Measurements from ENCODE around the gene PTDSS2. TPM values are rescaled to one million over a fixed set of nuclear protein-coding genes. Genes with fewer than 3 reads are reported as not detected.
A peak's percentile ranks its signal among the peaks of the same experiment; 100 is the strongest.
"Not testable (repeated sequence)": the region's sequence is repeated elsewhere in the genome, so short reads cannot be mapped to it uniquely, and the experiment has no call there.

Gene PTDSS2
- total RNA-seq, 1 experiment from 2014 or later: 27.5 TPM

- no peak for DNase-seq (ENCODE audit: low read depth)
Measured at GRCh38 chr11:504994-505344, 54.9 kb downstream of the PTDSS2 start.

- peak; percentile 96 for DNase-seq (ENCODE audit: low read depth)
Measured at GRCh38 chr11:506238-506994, 56.3 kb downstream of the PTDSS2 start.

DNA sequence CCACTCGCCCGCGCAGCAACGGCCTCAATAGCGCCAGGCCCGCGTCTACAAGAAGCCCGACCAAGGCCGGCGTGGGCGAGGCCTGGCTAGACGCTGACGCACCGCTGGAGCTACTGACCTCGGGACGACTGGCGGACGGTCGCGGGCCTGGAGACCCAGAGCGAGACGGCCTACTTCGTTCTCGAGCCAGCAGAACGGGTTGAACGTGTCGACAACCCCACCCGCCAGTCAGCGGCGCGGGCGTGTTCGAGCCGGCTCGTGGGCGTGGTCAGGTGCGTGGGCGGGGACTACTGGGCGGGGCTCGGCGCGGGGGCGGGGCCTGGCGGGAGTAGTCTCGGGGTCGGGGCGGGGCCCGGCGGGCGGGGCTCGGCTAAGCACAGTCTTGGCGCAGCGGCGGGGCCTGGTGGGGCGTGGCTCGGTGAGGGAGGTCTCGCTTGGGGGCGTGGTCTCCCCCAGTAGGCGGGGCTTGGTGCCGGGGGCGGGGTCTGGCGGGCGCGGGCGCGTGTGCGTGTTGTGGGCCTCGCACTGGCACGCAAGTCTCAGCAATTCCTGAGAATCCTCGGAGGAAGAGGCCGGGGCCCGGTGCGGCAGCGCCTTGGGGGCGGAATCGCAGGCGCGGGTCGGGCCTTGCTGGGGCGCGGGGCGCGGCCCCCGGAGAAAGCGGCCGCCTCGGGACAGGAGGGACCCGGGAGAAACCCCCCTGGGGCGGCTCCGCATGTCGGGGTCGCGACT lies 57.1 kb downstream of the PTDSS2 start, which contains the start of gene RNH1:
RNH1 (minus strand) TSS at position 248 of the 732 bp plus-strand sequence. CDS start 5,080 bp downstream, outside the sequence.
- DNase-seq (ENCODE audit: low read depth): peak; percentile 89

DNA sequence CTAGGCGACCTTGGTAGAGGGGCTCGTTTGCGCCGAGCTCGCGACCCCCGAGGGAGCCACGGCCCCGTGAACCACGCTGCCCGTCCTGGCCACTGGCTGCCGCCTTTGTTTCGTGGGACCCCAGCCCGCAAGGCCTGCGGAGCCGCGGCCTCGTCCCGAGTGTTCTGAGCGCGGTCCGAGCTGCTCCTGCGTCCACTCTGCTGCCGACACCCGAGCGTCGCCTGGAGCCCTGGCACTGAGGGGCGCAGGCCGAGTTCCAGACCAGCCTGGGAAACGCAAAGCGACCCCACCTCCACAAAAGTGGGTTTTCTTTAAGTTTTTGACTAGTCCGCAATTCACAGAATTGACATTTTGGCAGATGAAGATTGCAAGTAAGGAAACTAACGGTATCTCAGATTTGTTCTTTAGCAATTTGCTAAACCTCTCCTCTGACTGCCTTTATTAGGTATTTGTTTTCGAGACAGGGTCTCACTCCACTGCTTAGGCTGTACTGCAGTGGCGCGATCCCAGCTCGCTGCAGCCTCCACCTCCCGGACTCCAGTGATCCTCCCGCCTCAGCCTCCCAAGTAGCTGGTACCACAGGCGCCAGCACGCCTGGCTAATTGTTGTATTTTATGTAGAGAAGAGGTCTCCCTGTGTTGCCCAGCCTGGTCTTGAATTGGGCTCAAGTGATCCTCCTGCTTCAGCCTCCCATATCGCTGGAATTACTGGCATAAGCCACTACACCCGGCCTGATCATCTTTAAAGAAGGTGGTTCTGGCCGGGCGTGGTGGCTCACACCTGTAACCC lies 57.8 kb downstream of the PTDSS2 start:
- DNase-seq (ENCODE audit: low read depth): no peak

DNA sequence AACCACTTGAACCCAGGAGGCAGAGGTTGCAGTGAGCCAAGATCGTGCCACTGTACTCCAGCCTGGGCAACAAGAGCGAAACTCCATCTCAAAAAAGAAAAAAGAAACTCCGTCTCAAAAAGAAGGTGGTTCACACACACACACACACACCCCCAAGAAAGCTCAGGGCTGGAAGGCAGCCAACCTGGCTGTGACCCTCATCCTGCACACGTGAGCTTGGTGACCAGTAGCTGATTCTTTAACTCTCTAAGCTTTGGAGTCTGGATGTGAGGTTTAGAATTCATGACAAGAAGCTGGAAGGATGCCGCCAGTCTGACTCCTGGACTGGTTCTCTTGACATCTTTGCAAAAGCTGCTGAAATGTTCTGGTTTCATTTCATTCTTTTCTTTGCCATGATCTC lies 58.9 kb downstream of the PTDSS2 start:
- DNase-seq (ENCODE audit: low read depth): no peak

DNA sequence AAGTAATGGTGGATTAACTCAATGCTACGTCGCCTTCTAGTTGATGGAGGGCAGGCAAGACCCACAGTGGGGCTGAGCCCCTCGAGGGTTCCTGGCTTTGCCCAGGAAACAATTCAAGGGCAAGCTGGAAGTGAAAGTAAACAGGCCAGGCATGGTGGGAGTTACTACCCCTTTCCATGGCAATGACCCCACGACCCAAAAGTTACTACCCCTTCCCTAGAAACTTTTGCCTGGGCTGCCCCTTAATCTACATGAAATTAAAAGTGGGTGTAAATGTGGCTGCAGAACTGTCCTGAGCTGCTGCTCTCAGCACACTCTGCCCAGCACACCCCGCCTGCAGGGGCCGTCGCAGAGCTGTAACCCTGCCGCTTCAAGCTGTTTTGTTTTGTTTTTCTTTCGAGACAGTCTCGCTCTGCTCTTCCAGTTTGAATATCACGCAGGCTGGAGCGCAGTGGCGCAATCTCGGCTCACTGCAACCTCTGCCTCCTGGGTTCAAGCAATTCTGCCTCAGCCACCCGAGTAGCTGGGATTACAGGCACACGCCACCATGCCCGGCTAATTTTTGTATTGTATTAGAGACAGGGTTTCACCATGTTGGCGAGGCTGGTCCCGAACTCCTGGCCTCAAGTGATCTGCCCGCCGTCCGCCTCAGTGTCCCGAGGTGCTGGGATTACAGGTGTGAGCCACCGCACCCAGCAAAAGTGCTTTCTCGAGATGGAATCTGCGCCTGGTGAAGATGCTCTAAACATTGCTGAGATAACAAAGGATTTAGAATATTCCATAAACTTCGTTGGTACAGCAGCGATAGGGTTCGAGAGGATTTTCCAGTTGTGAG lies 62.9 kb downstream of the PTDSS2 start:
- DNase-seq (ENCODE audit: low read depth): no peak

- DNase-seq (ENCODE audit: low read depth): no peak
Measured at GRCh38 chr11:514606-515005, 64.5 kb downstream of the PTDSS2 start.

GRCh38 chr11:515131-515530 lies 65.1 kb downstream of the PTDSS2 start:
- DNase-seq (ENCODE audit: low read depth): no peak

DNA sequence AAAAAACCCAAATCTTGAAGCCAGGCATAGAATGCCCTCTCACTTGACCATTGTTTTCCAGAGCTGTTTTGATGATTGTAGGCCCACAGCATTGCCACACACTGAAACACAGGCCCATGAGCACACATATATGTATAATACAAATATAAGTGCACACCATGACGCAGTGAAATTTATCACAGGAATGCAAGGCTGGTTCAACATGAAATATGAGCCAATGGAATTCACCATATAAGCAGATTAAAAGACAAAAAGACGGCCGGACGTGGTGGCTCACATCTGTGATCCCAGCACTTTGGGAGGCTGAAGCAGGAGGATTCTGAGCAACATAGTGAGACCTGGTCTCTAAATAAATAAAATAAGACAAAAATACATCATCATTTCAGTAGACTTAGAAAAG lies 66.3 kb downstream of the PTDSS2 start:
- no peak for DNase-seq (ENCODE audit: low read depth)

DNA sequence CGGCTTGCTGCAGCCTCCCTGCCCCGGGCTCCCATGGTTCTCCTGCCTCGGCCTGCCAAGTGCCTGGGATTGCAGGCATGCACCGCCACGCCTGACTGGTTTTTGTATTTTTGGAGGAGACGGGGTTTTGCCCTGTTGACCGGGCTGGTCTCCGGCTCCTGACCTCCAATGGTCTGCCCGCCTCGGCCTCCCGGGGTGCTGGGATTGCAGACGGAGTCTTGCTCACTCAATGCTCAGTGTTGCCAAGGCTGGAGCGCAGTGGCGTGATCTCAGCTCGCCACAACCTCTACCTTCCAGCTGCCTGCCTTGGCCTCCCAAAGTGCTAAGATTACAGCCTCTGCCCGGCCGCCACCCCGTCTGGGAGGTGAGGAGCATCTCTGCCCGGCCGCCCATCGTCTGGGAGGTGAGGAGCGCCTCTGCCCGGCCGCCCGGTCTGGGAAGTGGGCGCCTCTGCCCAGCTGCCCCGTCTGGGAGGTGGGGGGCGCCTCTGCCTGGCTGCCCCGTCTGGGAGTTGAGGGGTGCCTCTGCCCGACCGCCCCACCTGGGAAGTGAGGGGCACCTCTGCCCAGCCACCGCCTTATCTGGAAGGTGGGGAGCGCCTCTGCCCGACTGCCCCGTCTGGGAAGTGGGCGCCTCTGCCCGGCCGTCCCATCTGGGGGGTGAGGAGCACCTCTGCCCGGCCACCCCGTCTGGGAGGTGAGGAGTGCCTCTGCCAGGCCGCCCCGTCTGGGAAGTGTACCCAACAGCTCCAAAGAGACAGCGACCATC lies 67.0 kb downstream of the PTDSS2 start:
- not testable (repeated sequence) for DNase-seq (ENCODE audit: low read depth)

DNA sequence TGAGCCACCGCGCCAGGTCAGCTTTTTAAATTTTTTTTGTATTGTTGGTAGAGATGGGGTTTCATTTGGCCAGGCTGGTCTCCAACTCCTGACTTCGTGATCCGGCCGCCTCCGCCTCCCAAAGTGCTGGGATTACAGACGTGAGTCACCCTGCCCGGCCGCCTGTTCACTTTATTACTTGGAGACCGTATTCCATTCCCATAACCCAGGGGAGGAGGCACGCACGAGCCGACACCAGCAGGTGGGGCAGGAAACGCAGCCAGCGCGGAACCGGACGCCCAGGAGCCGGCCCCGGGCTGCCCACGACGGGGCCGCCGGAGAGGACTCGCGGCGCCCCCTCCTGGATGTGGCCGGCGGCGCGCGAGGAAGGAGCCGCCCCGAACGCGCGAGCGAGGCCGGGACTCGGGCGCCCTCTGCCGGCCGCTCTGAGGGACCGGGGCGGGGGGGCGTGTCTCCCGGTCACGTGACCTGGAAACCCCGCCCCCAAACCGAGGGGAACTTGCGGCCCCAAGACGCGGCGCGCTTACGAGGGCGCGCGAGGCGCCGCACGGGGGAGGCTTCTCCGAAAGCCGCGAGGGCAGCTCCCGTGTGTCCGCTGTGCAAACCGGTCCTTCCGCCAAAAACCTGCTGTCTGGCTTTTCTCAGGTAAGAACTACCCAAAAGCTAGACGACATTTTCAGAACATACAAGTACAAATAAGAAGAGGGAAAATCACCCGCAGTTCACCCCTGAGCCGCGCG lies 68.6 kb downstream of the PTDSS2 start:
- DNase-seq (ENCODE audit: low read depth): no peak

DNA sequence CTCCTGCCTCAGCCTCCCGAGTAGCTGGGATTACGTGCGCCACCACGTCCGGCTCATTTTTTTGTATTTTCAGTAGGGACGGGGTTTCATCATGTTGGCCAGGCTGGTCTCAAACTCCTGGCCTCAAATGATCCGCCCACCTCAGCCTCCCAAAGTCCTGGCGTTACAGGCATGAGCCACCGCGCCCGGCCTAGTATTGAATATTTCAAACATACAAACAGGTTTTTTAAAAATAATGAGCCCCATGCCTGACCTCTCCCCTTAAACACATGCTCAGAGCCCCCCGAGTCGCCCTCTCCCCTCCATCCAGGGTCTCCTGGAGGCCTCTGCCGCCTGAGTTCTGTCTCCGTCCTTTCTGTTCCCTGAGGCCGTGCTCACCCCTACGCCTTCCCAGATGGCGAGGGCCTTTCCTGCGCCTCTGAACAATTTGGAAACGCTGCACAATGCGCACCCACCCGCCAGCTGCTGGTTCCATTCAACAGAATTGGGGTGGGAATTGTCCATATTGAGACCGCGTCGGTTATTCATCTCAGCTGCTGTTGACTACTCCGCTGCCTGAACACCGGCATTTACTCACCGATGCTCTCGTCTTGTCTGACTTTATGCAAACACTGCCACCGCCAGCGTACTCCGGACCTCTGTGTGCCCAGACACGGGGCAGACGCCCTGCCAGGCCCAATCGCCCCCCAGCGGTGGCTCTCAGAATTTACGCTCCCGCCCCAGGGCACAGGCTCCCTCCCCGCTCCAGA lies 70.5 kb downstream of the PTDSS2 start:
- no peak for DNase-seq (ENCODE audit: low read depth)

- DNase-seq (ENCODE audit: low read depth): no peak
Measured at GRCh38 chr11:521177-521688, 71.2 kb downstream of the PTDSS2 start.

GRCh38 chr11:526192-526591 lies 76.1 kb downstream of the PTDSS2 start:
- DNase-seq (ENCODE audit: low read depth): no peak

- no peak for DNase-seq (ENCODE audit: low read depth)
Measured at GRCh38 chr11:528166-528814, 78.2 kb downstream of the PTDSS2 start.

GRCh38 chr11:528815-529727 lies 79.0 kb downstream of the PTDSS2 start:
- no peak for DNase-seq (ENCODE audit: low read depth)

- no peak for DNase-seq (ENCODE audit: low read depth)
Measured at GRCh38 chr11:529728-530411, 79.8 kb downstream of the PTDSS2 start.

Data from M059J (cell line).